NCI-H2171 (cell line): ENCODE data around the gene COL5A2.

ENCODE experiments used
- DNase-seq: peaks from one replicate; lab custom pipeline; 2025; lab: John Stamatoyannopoulos, UW

COL5A2 gene

GRCh38 chr2:189049709-189050164 lies 129.8 kb downstream of the COL5A2 start:
- no peak for DNase-seq

DNA sequence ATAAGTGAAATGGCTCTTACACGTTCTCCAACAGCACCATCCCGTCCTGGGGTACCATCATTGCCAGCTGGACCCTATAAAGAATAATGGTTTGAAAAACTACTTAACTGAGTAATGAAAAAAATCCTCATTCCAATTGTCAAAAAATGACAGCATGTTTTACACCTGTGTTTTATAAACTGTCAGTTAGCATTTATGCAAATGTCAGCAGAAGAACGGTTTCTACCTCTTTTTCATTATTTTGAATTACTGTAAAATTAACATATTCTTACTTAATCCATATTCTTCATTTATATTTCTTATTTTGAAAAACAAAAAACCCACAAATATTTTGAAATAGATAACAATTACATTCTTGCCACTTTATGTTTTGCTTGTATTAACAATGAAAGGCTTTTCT lies 131.4 kb downstream of the COL5A2 start:
- no peak for DNase-seq

DNA sequence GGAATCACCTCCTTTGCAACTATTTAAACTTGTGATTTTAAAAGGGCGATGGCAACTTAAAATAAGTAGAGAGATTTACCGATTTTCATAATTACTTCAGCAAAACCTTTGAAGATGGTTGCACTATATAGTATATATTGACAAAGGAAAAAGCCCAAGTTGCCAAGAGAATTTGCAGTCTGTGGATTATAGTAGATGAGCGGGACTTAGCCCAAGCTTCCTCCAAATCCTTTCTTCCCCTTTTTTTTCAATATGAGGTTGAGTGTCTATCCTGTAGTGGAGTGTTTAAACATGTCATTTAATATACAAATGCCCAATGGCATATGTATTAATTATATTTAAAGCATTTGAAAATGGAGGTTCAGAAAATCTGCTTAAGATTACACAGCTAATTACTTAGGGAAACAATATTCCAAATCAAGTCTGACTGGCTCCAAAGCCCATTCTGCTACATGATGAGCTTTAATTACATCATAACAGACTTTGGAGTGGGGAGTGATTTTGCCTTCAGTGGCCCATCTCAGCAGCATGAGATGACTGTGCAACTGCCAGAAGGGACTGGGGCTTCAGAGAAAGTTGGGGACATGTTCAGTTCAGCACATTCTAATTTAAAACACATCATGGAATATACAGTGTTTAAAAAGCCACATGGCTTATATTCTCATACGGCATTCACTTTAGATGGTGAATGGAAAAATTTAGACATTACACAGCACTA lies 132.2 kb downstream of the COL5A2 start:
- no peak for DNase-seq

- DNase-seq = no peak
These were observed 133.2 kb downstream of the COL5A2 start for GRCh38 chr2:189046320-189046719.

DNA sequence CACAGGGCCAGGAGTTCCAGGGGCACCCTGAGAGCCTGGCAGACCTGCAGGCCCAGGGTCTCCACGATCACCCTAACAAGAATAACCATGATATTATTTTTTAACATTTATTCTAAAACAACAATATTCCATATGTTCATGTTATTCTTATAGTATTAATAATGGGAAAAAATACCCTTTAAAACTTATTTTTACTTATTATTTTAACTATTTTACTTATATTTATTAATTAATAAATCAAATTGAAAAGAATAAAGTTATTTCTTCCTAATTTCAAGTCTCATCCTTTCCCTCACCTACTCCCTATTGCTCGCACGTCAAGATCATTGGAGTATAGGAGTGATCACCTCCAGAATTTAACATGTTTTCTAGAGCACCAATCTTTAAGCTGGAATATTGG lies 133.7 kb downstream of the COL5A2 start:
- DNase-seq = no peak

- no peak for DNase-seq
These were observed 142.0 kb downstream of the COL5A2 start for GRCh38 chr2:189037518-189037917.

DNA sequence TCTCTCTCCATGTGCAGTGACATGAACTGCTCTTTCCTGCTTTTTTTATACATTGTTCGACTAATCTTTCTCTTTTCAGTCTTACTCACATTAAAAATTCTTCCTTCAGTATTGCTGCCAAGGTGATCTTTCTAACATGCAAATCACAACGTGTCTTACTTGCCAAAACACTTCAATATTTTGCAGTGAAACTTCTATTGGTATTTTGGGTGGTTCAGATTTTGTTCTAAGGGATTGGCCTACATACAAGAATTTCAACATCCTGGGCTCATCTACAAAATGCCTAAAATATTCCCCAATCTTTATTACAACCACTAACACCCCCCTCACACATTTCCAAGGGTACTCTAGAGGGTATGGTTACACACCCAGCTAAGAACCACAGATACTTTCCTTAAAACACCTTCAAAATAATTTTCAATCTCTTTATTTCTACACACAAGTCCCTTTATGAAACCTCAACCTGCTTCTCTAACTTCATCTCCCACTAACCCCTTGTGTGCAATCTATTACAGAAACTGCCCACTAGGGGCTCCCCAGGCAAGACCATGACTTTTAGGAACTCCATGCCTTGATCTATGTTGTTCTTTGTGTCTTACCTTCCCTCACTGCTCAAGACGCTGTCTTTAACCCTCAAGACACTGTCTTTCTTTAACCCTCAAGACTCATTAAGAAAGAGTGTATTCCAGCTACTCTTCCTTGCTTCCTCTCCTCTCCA lies 154.5 kb downstream of the COL5A2 start:
- DNase-seq = no peak

- DNase-seq = no peak
These were observed 157.1 kb downstream of the COL5A2 start for GRCh38 chr2:189022492-189022891.

DNA sequence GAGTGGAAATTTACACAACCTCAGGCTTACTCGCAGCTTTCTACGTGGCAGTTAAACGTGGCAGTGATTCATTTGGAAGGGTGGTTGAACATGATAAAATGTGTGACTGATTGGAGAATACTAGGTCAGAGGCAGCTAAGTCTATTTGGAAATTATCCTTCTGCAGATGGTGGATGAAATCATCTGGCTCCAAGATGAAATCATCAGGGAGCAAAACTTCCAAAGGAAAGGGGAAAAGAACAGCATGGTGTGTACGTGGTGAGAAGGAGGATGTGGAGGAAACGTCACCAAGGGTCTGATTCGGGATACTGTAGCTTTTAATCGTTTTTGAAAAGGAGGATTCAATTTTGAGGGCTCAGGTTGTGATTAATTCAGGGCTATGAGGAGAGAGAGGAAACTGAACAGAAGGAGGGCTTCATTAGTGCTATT lies 157.5 kb downstream of the COL5A2 start:
- DNase-seq = no peak

- no peak for DNase-seq
These were observed 159.4 kb downstream of the COL5A2 start for GRCh38 chr2:189020179-189020578.

DNA sequence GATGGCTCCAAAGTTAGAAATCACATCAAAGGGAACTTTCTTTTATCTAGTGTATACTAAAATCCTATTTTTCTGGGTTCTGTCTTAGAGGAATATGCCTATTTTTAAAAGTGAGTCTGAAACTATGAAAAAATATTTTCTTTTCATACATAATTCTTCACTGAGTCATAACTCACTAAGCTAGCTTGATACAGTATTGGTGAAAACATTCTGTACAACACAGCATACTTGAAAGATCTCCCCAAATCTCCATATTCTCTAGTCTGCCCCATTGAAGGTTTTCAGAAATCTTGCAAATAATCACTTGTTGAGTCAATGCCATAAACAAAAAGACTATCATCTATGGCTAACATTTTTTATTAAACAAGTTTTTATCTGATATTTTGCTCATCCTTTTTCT lies 160.9 kb downstream of the COL5A2 start:
- DNase-seq = no peak

GRCh38 chr2:189016311-189016861 lies 163.2 kb downstream of the COL5A2 start:
- no peak for DNase-seq

- DNase-seq = no peak
These were observed 164.2 kb downstream of the COL5A2 start for GRCh38 chr2:189015359-189015758.

DNA sequence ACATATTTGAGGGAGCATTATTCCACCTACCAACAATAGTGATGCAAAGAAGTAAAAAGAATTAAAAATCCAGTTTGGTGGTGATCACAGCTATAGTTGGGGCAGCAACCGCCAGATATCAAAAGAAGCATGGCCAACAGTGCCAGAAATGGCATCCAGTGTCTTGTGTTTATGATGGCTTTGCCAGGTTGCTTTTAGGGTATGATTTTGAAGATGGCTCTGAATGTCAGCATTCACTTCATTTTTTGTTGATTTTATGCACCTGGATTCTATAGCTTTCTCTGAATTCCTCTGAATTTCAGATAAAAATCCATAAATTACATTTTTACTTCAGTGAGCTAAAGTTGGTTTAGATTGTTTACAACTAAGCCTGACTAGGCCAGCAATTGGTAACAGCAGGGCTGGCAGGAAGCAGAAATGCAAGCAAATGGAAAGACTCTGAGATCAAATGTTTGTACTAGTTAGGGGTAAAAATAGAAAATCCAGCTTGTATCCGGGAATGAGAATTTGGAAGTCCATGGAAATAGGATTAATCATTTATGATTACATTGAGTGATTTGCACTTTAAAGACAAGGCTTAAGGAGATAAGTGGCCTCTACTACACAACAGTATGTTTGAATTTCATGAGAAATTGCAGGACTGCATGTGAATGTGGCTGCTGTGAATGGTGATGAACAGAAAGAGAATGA lies 165.0 kb downstream of the COL5A2 start:
- DNase-seq = no peak

- DNase-seq = no peak
These were observed 165.7 kb downstream of the COL5A2 start for GRCh38 chr2:189013671-189014448.

DNA sequence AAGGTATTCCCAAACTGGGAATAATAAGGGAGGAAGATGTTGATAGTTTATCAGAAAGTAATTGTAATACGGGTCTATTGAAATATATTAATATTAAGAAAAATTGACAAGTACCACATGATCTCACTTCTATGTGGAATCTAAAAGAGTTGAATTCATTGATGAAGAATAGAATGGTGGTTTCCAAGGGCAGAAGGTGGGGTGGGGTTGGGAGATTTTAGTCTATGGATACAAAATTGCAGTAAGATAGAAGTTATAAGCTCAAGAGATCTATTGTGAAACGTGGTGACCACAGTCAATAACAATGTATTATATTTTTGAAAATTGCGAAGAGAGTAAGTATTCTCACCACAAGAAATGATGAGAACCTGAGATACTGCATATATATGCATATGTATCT lies 166.5 kb downstream of the COL5A2 start:
- DNase-seq = no peak

- DNase-seq = no peak
These were observed 167.2 kb downstream of the COL5A2 start for GRCh38 chr2:189012351-189012750.

- DNase-seq = no peak
These were observed 169.0 kb downstream of the COL5A2 start for GRCh38 chr2:189010536-189010935.

DNA sequence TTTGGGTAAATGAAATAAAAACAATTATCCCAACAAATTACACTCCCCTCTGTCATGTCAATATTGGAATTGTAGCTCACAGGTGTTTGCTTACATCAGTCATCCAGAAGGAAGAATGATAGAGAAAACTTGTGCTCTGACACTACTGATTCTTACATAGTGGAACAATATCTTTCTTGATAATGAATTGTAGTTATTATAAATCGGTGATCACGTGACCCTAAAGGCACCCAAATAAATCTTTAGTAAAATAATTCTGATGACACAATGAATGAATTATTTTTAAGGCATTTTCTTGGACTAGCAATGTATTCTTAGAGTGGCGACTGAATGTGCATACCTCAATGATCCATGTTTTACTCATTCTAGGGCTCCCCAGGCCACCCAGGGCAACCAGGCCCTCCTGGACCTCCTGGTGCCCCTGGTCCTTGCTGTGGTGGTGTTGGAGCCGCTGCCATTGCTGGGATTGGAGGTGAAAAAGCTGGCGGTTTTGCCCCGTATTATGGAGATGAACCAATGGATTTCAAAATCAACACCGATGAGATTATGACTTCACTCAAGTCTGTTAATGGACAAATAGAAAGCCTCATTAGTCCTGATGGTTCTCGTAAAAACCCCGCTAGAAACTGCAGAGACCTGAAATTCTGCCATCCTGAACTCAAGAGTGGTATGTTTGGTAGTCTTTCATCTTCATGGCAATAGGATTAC lies 170.9 kb downstream of the COL5A2 start:
- DNase-seq = no peak

GRCh38 chr2:189002079-189002478 lies 177.5 kb downstream of the COL5A2 start:
- no peak for DNase-seq

GRCh38 chr2:189000221-189000620 lies 179.3 kb downstream of the COL5A2 start:
- no peak for DNase-seq
